ENCODE measurements around the gene CRLF3. TPM values are rescaled to one million over a fixed set of nuclear protein-coding genes. Genes with fewer than 3 reads are reported as not detected.

CRLF3 gene
- total and polyA plus RNA-seq, 10 of the 15 experiments (the other 5 are each of a cell fraction or from before 2014, with no cell fraction given): 10.0 to 39.2 (median 26.7) TPM

GRCh38 chr17:30840771-30841170 lies 16.3 kb upstream of the CRLF3 start:
- ATAC-seq: no peak
- Histone ChIP-seq H3K9me3 (replicated peaks; ENCODE audit: control insufficient read depth, insufficient read depth, low read length) (no peaks in the 10 kb centered on the region), H3K4me1 (ENCODE audit: control insufficient read depth, insufficient read depth, low read length) (no peaks in the 10 kb centered on the region), H3K27me3 (replicated peaks in 1 of 2; ENCODE audit: control insufficient read depth in 2 of 2, insufficient read depth in 2 of 2, low read length in 1 of 2) (no peaks in the 10 kb centered on the region), H3K4me2 (ENCODE audit: control insufficient read depth, insufficient read depth) (no peak overlapping the region), H3K4me3 (no peak overlapping the region), H3K79me2 (ENCODE audit: control insufficient read depth, insufficient read depth, low read length) (peaks cover 2% of the 10 kb centered on the region), H3K36me3 (ENCODE audit: control insufficient read depth in 2 of 2, insufficient read depth in 2 of 2, low read length in 1 of 2) (peaks cover 6 to 8% of the 10 kb centered on the region in 2 experiments), H3K9ac (ENCODE audit: control insufficient read depth, insufficient read depth, low read length) (no peak overlapping the region), H3K27ac (ENCODE audit: control insufficient read depth, insufficient read depth) (no peak overlapping the region), H4K20me1 (ENCODE audit: control insufficient read depth, insufficient read depth) (no peaks in the 10 kb centered on the region), H2AFZ (ENCODE audit: control insufficient read depth, low read depth, low read length) (no peak overlapping the region)
- no TSS peak for BruUV-seq (replicated peaks)
- ChIA-PET SMC1A (ENCODE audit: uncharacterized antibody, unreplicated experiment) (interaction anchor here (0.9 kb wide), 1 partner anchor 18 kb away, joined by 5 read pairs; no protein-coding TSS in a partner anchor), CTCF (interaction anchor here (1.0 kb wide), 1 partner anchor 9 kb away, joined by 4 read pairs; the partner anchor contains the start of gene ATAD5), RAD21 (ENCODE audit: unreplicated experiment) (no interaction called here), POLR2A (interaction anchor here (1.5 kb wide), 1 partner anchor 14 kb away, joined by 3 read pairs; no protein-coding TSS in a partner anchor)
- TF ChIP-seq PAX5 (IDR thresholded peaks at IDR 0.05; ENCODE audit: borderline replicate concordance, low read depth, low read length): no peak
- no peak for TF ChIP-seq CEBPZ (IDR thresholded peaks at IDR 0.05; ENCODE audit: low read depth, low read length)
- no peak for TF ChIP-seq EP300 (IDR thresholded peaks at IDR 0.05; ENCODE audit: borderline replicate concordance in 1 of 2, control insufficient read depth in 1 of 2, low read depth in 2 of 2, low read length in 2 of 2)
- TF ChIP-seq NR2C2 (IDR thresholded peaks at IDR 0.05; ENCODE audit: borderline replicate concordance, control insufficient read depth, insufficient read length, low read depth): no peak
- no peak for TF ChIP-seq TBL1XR1 (IDR thresholded peaks at IDR 0.05; ENCODE audit: low read depth, low read length)
- FAIRE-seq: no peak
- no peak for DNase-seq (ENCODE audit: low read depth, low spot score)
- intact Hi-C loops (cut with micrococcal nuclease; ENCODE audit: unreplicated experiment): no loop called here
- WGBS (ENCODE audit: insufficient coverage, insufficient replicate concordance, low lambda C conversion rate, missing lambda C conversion rate): 96% methylated on average over 7 of the region's 7 CpGs
- in situ Hi-C loops (cut with MboI): no loop called here

Data from GM12878 (cell line).